LNCAP (cell line): Measurements from ENCODE around the gene GPR179.

Source experiments
- CTCF ChIP-seq: fragments of 450-650 bp; IDR thresholded peaks from 2 replicates; pipeline ENCODE4 v1.5.1; 2017; ENCODE audit warnings: mild to moderate bottlenecking

Gene GPR179

GRCh38 chr17:38330941-38331411, 12.8 kb downstream of the GPR179 start:
- TF ChIP-seq CTCF, result no peak

- TF ChIP-seq CTCF, result no peak
Observed at GRCh38 chr17:38329808-38330730, 13.7 kb downstream of the GPR179 start.

- no peak for TF ChIP-seq CTCF
Observed at GRCh38 chr17:38329284-38329683, 14.5 kb downstream of the GPR179 start.

GRCh38 chr17:38328620-38329019, 15.1 kb downstream of the GPR179 start:
- TF ChIP-seq CTCF, result no peak

- TF ChIP-seq CTCF, result no peak
Observed at GRCh38 chr17:38327936-38328335, 15.8 kb downstream of the GPR179 start.

GRCh38 chr17:38326996-38327792, 16.6 kb downstream of the GPR179 start:
- TF ChIP-seq CTCF, result no peak

GRCh38 chr17:38325221-38325851, 18.4 kb downstream of the GPR179 start:
- TF ChIP-seq CTCF, result no peak
